GM19043 (cell line): ENCODE measurements around the gene ARHGAP19.

Experiments used
- ATAC-seq: cut with Tn5 transposase; IDR thresholded peaks from one replicate; pipeline ENCODE4 v1.9.1; 2021; ENCODE audit warnings: low read depth; ENCODE audit not compliant: unreplicated experiment

ARHGAP19 gene

GRCh38 chr10:97174941-97175340 is 117.5 kb downstream of the ARHGAP19 start:
- ATAC-seq: no peak

GRCh38 chr10:97174276-97174775 is 118.1 kb downstream of the ARHGAP19 start:
- ATAC-seq: no peak

- no peak for ATAC-seq
Observed at GRCh38 chr10:97173036-97173435, 119.4 kb downstream of the ARHGAP19 start.
